GM21360 (cell line): ENCODE measurements around the gene RIIAD1.
"Not testable (repeated sequence)": the region's sequence is repeated elsewhere in the genome, so short reads cannot be mapped to it uniquely, and the experiment has no call there.

Experiments
- ATAC-seq: cut with Tn5 transposase; IDR thresholded peaks from one replicate; pipeline ENCODE4 v1.9.1; 2021; ENCODE audit warnings: mild to moderate bottlenecking, moderate library complexity; ENCODE audit not compliant: unreplicated experiment

The RIIAD1 gene

DNA sequence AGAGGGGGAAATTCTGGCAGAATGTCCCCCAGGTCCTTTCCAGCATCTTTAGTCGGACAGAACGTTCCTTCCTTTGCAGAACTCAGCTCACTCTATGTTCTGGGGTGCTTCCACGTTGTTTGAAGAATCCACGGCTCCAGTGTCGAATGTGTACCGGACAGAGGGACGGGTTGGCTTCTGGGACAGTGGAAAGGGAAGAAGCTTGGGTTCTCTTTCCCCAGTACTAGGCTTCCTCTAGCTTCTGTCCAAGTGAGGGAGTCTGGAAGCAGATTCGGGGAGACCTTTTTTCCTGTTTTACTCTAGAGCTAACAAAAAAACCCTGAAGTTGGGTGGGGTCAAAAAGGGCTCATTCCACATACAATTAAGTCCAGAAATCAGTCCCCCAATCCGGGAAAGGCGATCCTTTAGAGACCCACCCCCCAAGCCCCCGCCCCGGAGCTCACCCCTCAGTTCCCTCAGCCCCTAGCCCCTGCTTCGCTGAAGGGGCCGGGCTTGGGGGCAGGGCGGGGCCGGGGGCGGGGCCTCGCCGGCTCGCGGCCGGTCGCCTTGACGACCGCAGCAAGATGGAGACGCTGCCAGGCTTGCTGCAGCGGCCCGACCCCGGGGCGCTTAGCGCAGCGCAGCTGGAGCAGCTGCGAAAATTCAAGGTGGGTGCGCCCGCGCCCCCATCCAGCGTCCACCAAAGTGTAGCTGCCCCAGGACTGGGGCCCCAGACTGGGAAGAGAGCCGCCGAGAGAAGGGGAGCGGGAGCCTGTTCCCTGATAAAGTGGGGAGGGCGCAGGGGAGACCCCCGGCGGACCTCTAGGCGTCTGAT is at the start of gene RIIAD1:
Gene RIIAD1, plus strand, starts transcription at position 549 of the 814 bp plus-strand sequence. Its CDS starts 15 bp downstream, at position 564.
- ATAC-seq, result peak; percentile 54

GRCh38 chr1:151673407-151673806 is 47.9 kb upstream of the RIIAD1 start:
- ATAC-seq, result no peak

DNA sequence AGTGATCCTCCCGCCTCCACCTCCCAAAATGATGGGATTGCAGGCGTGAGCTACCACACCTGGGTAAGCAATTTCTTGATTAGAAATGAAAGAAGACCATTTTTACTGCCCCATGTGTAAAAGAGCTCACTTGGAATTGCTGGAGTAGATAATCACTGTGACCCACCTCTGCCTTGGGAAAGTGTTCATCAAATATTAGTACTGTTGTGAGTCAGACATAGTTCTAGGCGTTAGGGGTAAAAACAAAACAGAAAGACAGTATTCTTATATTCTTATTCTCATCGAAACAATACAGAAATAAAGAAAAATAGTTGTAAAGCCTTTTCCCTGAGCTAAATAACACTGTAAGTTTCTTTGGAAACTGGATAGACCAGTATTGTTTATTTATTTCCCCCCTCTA is 40.9 kb upstream of the RIIAD1 start:
- no peak for ATAC-seq

DNA sequence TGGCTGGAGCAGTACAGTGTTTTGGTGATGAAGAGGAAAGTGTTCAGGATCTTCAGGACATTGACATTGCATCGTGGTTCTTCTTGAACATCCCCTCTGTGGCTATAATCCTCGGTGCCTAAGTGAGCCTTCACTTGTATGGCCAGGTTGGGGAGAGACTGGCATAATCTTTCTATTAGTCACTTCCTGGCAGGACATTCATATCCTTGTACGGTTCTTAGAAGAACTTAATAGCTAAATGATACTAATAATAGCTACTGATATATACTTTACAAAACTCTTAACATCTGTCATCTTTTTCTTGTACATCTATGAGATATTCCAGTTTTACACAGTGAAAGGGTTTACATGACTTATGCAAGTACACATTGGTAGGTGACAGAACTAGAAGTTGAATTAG is 40.5 kb upstream of the RIIAD1 start:
- no peak for ATAC-seq

DNA sequence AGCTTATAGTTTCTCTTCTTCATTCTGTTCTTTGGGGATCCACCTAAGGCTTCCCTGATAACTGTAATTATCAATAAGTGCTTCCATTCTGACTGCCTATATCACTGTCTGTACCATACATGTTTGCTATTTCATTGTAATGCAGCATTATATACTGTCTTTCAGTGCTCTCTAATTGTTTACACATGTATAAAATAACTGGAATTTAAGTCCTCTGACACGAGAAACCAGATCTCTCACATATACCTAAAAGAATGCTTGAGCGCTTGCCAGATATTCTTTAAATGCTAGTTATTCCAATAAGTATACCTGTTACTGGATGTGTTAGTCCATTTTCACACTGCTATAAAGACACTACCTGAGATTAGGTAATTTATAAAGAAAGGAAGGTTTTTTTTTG is 39.4 kb upstream of the RIIAD1 start:
- no peak for ATAC-seq

DNA sequence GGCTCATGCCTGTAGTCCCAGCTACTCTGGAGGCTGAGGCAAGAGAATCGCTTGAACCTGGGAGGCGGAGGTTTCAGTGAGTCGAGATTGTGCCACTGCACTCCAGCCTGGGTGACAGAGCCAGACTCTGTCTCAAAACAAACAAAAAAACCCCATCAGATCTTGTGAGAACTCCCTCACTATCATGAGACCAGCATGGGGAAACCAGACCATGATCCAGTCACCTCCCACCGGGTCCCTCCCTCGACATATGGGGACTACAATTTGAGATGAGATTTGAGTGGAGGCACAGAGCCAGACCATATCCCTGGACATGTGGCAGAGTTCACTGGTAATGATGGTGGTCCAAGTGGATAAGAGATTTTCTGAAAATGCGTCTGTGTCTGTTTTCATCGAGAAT is 38.4 kb upstream of the RIIAD1 start:
- not testable (repeated sequence) for ATAC-seq

DNA sequence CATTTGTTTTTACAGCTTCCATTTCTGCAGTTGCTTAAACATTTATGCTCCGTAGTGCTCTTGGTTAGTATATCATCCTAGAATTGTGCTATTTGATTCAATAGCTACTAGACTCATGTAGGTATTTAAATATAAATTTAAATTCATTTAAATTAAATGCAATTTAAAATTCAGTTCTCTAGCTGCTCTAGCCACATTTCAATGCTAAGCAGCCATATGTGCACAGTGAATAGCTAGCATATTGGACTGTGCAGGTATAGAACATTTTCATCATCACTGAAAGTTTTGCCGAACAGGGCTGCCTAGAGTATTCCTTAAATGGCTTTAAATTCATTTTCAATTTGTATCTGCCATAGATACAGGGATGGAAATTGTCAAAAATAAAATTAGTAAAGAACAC is 37.2 kb upstream of the RIIAD1 start:
- no peak for ATAC-seq

DNA sequence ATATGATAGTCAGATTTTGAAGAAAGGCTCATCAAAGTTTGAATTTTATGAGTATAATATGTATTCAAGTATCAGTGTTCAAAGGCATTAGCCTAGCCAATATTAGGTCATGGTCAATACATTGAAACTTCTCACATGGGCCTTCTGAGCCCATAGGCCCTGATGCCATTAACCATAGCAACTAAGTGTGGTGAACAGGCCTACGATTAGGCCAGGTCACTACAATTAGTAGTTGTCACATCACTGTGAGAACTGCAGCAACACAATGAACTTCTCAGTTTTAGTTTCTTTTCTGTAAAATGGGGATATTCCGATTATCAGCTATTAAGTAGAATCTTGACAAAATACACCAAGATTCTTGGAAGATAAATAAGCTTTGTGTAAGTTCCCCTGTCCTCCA is 34.8 kb upstream of the RIIAD1 start:
- no peak for ATAC-seq

- no peak for ATAC-seq
Observed at GRCh38 chr1:151689494-151689893, 31.8 kb upstream of the RIIAD1 start.

DNA sequence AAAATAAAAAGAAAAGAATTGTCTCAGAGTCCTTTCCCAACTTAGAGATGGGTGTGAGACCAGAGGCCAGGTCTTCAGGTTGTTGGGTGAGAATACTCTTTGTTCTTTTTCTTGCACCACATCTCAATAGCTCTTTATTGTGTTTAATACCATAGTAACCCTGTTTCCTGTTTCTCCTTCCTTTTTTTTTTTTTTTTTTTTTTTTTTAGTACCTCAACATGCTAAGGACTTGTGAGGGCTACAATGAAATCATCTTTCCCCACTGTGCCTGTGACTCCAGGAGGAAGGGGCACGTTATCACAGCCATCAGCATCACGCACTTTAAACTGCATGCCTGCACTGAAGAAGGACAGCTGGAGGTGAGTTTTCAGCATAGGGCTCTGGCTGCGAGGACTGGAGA is 29.1 kb upstream of the RIIAD1 start:
- ATAC-seq, result no peak

- ATAC-seq, result no peak
Observed at GRCh38 chr1:151693057-151693651, 28.2 kb upstream of the RIIAD1 start.

DNA sequence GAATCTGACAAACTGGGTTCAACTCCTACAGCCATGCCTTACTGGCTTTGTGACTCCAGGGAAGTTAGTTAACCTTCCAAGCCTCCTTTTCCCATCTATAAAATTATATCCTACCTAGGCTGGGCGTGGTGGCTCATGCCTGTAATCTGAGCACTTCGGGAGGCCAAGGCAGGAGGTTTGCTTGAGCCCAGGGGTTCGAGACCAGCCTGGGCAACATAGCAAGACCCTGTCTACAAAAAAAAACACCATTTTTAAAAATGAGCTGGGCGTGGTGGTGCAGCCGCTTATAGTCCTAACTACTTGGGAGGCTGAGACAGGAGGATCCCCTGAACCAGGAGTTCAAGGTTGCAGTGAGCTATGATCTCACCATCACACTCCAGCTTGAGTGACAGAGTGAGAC is 19.8 kb upstream of the RIIAD1 start:
- ATAC-seq, result no peak

DNA sequence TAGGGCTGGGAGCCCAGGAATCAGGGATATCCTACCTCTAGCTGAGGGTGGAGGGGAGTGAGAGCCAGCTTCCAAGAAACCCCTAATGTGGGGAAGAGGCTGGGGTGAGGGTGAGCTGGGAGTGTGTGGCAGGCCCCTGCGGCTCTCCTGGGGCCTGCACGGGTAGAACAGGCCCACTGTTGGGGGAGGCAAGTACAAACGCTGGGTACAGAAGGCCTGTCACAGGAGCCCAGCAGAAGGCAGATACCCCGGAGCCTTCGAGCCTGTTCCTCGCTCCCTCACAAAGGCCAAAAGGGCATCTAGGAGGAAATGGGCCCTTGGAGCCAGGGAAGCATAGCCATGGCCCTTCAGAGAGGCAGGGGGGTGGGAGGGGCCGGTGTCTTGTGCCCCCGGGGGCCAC is 18.4 kb upstream of the RIIAD1 start:
- no peak for ATAC-seq

DNA sequence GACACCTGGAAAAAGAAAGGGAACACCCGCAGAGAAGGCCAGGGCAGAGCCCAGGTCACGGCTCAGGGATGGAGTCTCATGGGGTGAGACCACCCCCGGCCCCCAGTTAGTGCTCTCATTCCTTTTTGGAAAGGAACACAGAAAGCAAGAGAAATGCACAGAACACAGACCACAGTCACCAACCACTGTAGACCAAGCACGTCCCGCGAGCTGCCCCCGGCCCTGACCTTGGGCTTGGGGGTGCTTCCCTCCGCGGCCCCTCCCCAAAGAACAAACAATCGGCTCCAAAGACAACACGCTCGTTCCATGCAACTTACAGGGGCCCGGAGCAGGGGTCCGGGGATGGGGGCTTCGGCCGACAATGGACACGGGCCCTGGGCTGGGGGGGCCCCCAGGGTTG is 17.5 kb upstream of the RIIAD1 start:
- no peak for ATAC-seq

- ATAC-seq, result no peak
Observed at GRCh38 chr1:151704246-151704645, 17.1 kb upstream of the RIIAD1 start.

DNA sequence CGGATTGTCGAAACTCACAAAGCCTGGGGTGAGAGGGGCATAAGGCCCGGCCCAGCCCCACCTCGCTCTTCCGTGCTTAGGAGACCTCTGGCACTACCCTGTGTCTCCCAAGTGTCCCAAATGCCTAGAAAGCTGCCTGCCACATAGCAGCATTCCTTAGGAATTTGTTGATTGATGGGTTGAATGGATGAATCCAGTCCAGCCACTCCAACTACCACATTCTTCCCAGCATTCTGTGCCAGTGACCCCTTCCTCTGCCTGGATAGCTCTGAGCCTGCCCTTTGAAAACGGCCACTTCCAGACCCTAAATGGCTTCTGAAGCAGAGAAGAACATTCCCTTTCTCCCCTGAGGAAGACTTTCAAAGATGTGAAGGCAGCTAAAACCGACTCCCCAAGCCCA is 16.2 kb upstream of the RIIAD1 start:
- ATAC-seq, result no peak

GRCh38 chr1:151705753-151706463 is 15.4 kb upstream of the RIIAD1 start:
- no peak for ATAC-seq

GRCh38 chr1:151706464-151707415 is 14.6 kb upstream of the RIIAD1 start:
- no peak for ATAC-seq

- ATAC-seq, result no peak
Observed at GRCh38 chr1:151707541-151708065, 13.7 kb upstream of the RIIAD1 start.

DNA sequence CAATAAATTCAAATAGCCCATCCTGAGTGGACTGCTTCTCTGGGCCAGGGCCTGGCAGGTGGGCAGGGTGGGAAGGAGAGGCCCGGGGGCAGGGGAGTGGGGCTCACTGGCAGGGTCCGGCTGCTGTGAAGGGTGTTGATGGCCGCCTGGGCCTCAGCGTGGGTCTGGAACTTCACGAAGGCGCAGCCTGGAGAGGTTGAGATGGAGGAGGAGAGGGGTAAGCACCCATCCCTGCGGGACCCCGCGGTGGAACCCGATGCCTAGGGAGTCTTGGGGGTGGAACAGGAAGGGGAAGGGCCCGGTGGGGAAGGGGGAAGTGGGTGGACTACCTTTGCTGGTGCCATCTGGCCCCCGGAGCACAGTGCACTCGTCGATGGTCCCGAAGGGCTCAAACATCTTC is 12.4 kb upstream of the RIIAD1 start:
- no peak for ATAC-seq
